ENCODE data around the gene ADAT3.

GRCh38 chr19:1953037-1953436 lies 47.8 kb downstream of the ADAT3 start:
- TF ChIP-seq CTCF (IDR thresholded peaks at IDR 0.05) (no peak), EZH2phosphoT487 (IDR thresholded peaks at IDR 0.05) (no peak), EZH2 (IDR thresholded peaks at IDR 0.05) (no peak)
